ENCODE data around the gene GPC6. TPM values are rescaled to one million over a fixed set of nuclear protein-coding genes. Genes with fewer than 3 reads are reported as not detected.

GPC6 gene
- total RNA-seq, 1 donor from 2014 or later = 63.0 TPM

DNA sequence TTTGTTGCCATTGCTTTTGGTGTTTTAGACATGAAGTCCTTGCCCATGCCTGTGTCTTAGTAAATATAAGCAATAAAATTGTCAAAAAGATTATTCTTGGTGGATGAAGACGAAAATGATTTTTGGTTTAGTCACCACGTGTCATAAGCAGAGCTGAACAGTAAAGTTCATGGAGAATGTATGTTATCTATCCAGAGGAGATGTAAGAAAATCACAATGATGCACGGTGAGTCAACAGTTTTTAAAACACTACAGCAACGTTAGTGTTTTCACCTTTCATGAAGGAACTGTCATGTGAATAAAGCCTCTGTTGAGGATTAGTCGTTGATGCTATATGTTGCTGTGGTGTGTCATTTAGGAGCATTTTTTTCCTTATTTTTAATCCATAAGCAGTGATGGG is 137.6 kb downstream of the GPC6 start:
- DNase-seq (ENCODE audit: low read depth) (peak; percentile 64), FAIRE-seq (no peak)
- Mint-ChIP-seq H3K4me3 (ENCODE audit: unreplicated experiment) (no peak overlapping the region), H3K4me1 (ENCODE audit: low read depth, unreplicated experiment) (peaks cover 12% of the 10 kb centered on the region), H3K36me3 (ENCODE audit: low read depth, unreplicated experiment) (peaks cover 3% of the 10 kb centered on the region), H3K27ac (ENCODE audit: unreplicated experiment) (peak overlapping the region; percentile 73), H3K9me3 (ENCODE audit: unreplicated experiment) (peaks cover 2% of the 10 kb centered on the region), H3K27me3 (ENCODE audit: low read depth, unreplicated experiment) (no peaks in the 10 kb centered on the region)
- H3K9me3 ChIP-seq (ENCODE audit: insufficient read depth, low read depth, low read length) = no peaks in the 10 kb centered on the region
- peaks cover 30% of the 10 kb centered on the region for H4K20me1 ChIP-seq (ENCODE audit: insufficient read depth, low read length)
- no peaks in the 10 kb centered on the region for H3K36me3 ChIP-seq (ENCODE audit: insufficient read depth, low read length)
- H3K4me2 ChIP-seq (ENCODE audit: low read length) = no peak overlapping the region
- TF ChIP-seq EZH2 (IDR thresholded peaks at IDR 0.05; ENCODE audit: insufficient read depth, low read length) = no peak
- TF ChIP-seq, protein P1, sequence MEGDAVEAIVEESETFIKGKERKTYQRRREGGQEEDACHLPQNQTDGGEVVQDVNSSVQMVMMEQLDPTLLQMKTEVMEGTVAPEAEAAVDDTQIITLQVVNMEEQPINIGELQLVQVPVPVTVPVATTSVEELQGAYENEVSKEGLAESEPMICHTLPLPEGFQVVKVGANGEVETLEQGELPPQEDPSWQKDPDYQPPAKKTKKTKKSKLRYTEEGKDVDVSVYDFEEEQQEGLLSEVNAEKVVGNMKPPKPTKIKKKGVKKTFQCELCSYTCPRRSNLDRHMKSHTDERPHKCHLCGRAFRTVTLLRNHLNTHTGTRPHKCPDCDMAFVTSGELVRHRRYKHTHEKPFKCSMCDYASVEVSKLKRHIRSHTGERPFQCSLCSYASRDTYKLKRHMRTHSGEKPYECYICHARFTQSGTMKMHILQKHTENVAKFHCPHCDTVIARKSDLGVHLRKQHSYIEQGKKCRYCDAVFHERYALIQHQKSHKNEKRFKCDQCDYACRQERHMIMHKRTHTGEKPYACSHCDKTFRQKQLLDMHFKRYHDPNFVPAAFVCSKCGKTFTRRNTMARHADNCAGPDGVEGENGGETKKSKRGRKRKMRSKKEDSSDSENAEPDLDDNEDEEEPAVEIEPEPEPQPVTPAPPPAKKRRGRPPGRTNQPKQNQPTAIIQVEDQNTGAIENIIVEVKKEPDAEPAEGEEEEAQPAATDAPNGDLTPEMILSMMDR (IDR thresholded peaks at IDR 0.05; ENCODE audit: insufficient read depth, low read depth, low read length) = no peak
- H3K4me1 ChIP-seq (ENCODE audit: insufficient read depth, low read length) = no peaks in the 10 kb centered on the region
- no peaks in the 10 kb centered on the region for H3K27me3 ChIP-seq (ENCODE audit: insufficient read depth, low read length)
- no peak overlapping the region for H3K27ac ChIP-seq (ENCODE audit: low read depth, low read length)
- H2AFZ ChIP-seq (ENCODE audit: low read depth, low read length) = no peak overlapping the region
- H3K9ac ChIP-seq (ENCODE audit: low read length) = no peak overlapping the region
- peaks cover 10% of the 10 kb centered on the region for H3K79me2 ChIP-seq (ENCODE audit: insufficient read depth, low read length)
- H3K4me3 ChIP-seq (ENCODE audit: insufficient read depth, low read depth, low read length) = no peak overlapping the region

DNA sequence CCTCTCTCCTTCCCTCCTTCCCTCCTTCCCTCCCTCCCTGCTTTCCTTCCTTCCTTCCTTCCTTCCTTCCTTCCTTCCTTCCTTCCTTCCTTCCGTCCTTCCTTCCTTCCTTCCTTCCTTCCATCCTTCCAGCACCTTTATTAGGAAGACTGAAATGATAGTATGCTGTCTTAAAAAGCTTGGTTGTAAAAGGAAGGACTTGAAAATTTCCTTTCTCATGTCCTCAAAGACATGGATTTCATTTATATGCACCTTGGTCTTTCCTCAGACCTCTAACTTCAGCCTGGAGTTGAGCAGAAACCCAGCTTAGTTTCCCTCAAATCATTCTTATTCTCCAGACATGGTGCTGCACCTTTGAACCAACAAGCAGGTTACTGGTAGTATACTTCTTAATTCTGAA is 141.7 kb downstream of the GPC6 start:
- Mint-ChIP-seq H3K27ac (ENCODE audit: unreplicated experiment) (no peak overlapping the region), H3K27me3 (ENCODE audit: low read depth, unreplicated experiment) (no peaks in the 10 kb centered on the region), H3K4me1 (ENCODE audit: low read depth, unreplicated experiment) (peaks cover 12% of the 10 kb centered on the region), H3K9me3 (ENCODE audit: unreplicated experiment) (peaks cover 2% of the 10 kb centered on the region), H3K4me3 (ENCODE audit: unreplicated experiment) (no peak overlapping the region), H3K36me3 (ENCODE audit: low read depth, unreplicated experiment) (peaks cover 3% of the 10 kb centered on the region)
- Histone ChIP-seq H3K9ac (ENCODE audit: low read length) (no peak overlapping the region), H3K79me2 (ENCODE audit: insufficient read depth, low read length) (peaks cover 11% of the 10 kb centered on the region), H4K20me1 (ENCODE audit: insufficient read depth, low read length) (peaks cover 23% of the 10 kb centered on the region), H3K4me2 (ENCODE audit: low read length) (no peak overlapping the region), H3K36me3 (ENCODE audit: insufficient read depth, low read length) (no peaks in the 10 kb centered on the region), H3K27me3 (ENCODE audit: insufficient read depth, low read length) (no peaks in the 10 kb centered on the region), H3K4me1 (ENCODE audit: insufficient read depth, low read length) (no peaks in the 10 kb centered on the region), H3K9me3 (ENCODE audit: insufficient read depth, low read depth, low read length) (no peaks in the 10 kb centered on the region), H3K4me3 (ENCODE audit: insufficient read depth, low read depth, low read length) (no peak overlapping the region), H2AFZ (ENCODE audit: low read depth, low read length) (no peak overlapping the region), H3K27ac (ENCODE audit: low read depth, low read length) (no peak overlapping the region)
- no peak for TF ChIP-seq EZH2 (IDR thresholded peaks at IDR 0.05; ENCODE audit: insufficient read depth, low read length)
- TF ChIP-seq, protein P1 (IDR thresholded peaks at IDR 0.05; ENCODE audit: insufficient read depth, low read depth, low read length) = no peak
- DNase-seq (ENCODE audit: low read depth) (no peak), FAIRE-seq (no peak)

DNA sequence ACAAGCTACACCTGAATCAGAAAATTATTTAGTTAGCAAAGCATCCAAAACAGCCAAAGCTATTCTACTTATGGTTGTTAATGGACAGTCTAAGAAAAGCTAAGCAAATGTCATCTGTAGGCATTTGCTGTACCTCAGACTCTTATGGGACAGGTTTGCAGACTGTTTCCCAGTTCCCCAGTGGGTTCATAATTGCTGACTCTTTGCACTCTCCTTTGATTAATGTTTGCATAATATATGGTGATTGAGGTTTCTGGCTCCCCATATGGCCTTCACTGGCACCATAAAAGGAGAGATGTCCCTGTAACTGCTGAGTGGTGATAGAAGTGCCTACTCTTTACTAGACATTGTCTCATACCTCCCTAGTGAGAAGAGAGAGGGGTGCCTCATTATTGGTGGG is 142.1 kb downstream of the GPC6 start:
- H3K79me2 ChIP-seq (ENCODE audit: insufficient read depth, low read length) = peaks cover 11% of the 10 kb centered on the region
- DNase-seq (ENCODE audit: low read depth) (no peak), FAIRE-seq (no peak)
- no peak overlapping the region for H3K4me2 ChIP-seq (ENCODE audit: low read length)
- peaks cover 23% of the 10 kb centered on the region for H4K20me1 ChIP-seq (ENCODE audit: insufficient read depth, low read length)
- Mint-ChIP-seq H3K36me3 (ENCODE audit: low read depth, unreplicated experiment) (peaks cover 3% of the 10 kb centered on the region), H3K27me3 (ENCODE audit: low read depth, unreplicated experiment) (no peaks in the 10 kb centered on the region), H3K4me1 (ENCODE audit: low read depth, unreplicated experiment) (peaks cover 12% of the 10 kb centered on the region), H3K4me3 (ENCODE audit: unreplicated experiment) (no peak overlapping the region), H3K27ac (ENCODE audit: unreplicated experiment) (no peak overlapping the region), H3K9me3 (ENCODE audit: unreplicated experiment) (peaks cover 2% of the 10 kb centered on the region)
- H2AFZ ChIP-seq (ENCODE audit: low read depth, low read length) = no peak overlapping the region
- H3K4me3 ChIP-seq (ENCODE audit: insufficient read depth, low read depth, low read length) = no peak overlapping the region
- H3K27me3 ChIP-seq (ENCODE audit: insufficient read depth, low read length) = no peaks in the 10 kb centered on the region
- H3K27ac ChIP-seq (ENCODE audit: low read depth, low read length) = no peak overlapping the region
- no peak for TF ChIP-seq EZH2 (IDR thresholded peaks at IDR 0.05; ENCODE audit: insufficient read depth, low read length)
- TF ChIP-seq, protein P1 (IDR thresholded peaks at IDR 0.05; ENCODE audit: insufficient read depth, low read depth, low read length) = no peak
- no peaks in the 10 kb centered on the region for H3K4me1 ChIP-seq (ENCODE audit: insufficient read depth, low read length)
- H3K9ac ChIP-seq (ENCODE audit: low read length) = no peak overlapping the region
- no peaks in the 10 kb centered on the region for H3K36me3 ChIP-seq (ENCODE audit: insufficient read depth, low read length)
- H3K9me3 ChIP-seq (ENCODE audit: insufficient read depth, low read depth, low read length) = no peaks in the 10 kb centered on the region

Data from astrocyte (in vitro differentiated cells and primary cell).